IgD-negative memory B cell (primary cell): ENCODE results near the gene TMPRSS11E. TPM values are rescaled to one million over a fixed set of nuclear protein-coding genes. Genes with fewer than 3 reads are reported as not detected.

Source experiments
- H3K27ac Mint-ChIP-seq, 3 donors: one replicate each; pipeline ENCODE4 v1.8.0; 2020 to 2022; ENCODE audit warnings: mild to moderate bottlenecking in 3 of 3, mixed read lengths in 3 of 3, moderate library complexity in 1 of 3
- H3K27me3 Mint-ChIP-seq: one replicate; pipeline ENCODE4 v1.8.0; 2021; ENCODE audit warnings: mixed read lengths
- H3K36me3 Mint-ChIP-seq: one replicate; pipeline ENCODE4 v1.8.0; 2020; ENCODE audit warnings: mild to moderate bottlenecking, mixed read lengths
- H3K4me1 Mint-ChIP-seq, 3 donors: one replicate each; pipeline ENCODE4 v1.8.0; 2020 to 2022; ENCODE audit warnings: mixed read lengths in 3 of 3, mild to moderate bottlenecking in 1 of 3
- H3K4me3 Mint-ChIP-seq, 4 donors: one replicate each; pipeline ENCODE4 v1.8.0; 2020 to 2022; ENCODE audit warnings: mild to moderate bottlenecking in 4 of 4, mixed read lengths in 4 of 4, moderate library complexity in 3 of 4
- H3K9me3 Mint-ChIP-seq, 3 donors: one replicate each; pipeline ENCODE4 v1.8.0; 2020 to 2021; ENCODE audit warnings: mixed read lengths in 3 of 3, mild to moderate bottlenecking in 1 of 3
- polyA plus RNA-seq: library from polyadenylated mRNA; unstranded; fragments of 300-500 nt; fragmentation: Illumina TruSeq; gene quantifications from one replicate; pipeline ENCODE4 v1.2.3, GENCODE V29; 2021

Gene TMPRSS11E
- polyA plus RNA-seq, 1 donor from 2014 or later, result 0.20 TPM

DNA sequence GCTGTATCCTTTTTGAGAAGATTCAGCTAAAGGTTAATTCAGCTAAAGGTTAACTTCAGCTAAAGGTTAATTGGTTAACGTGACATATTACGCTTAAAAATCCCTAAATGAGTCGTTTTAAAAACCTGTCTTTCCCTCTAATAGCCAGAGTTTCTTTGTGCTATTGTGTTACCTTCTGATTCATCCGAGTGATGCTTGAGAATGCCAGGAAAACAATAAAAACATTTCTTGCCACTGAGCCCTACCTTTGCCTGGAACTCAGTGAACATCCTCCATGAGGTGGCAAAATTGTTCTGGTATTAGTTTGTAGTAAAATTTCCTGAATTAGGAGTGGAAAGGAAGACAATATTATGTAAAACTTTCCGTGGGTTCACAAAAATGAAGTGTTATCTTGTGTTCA is 13.7 kb upstream of the TMPRSS11E start:
- Mint-ChIP-seq H3K27me3 (no peaks in the 10 kb centered on the region), H3K27ac (no peak overlapping the region), H3K4me3 (peak overlapping the region in 1 of 4 donors; percentile 43), H3K9me3 (peaks cover 0 to 6% (median 0%) of the 10 kb centered on the region in 3 donors), H3K4me1 (peaks cover 14 to 23% (median 22%) of the 10 kb centered on the region in 3 donors), H3K36me3 (peaks cover 2% of the 10 kb centered on the region)

DNA sequence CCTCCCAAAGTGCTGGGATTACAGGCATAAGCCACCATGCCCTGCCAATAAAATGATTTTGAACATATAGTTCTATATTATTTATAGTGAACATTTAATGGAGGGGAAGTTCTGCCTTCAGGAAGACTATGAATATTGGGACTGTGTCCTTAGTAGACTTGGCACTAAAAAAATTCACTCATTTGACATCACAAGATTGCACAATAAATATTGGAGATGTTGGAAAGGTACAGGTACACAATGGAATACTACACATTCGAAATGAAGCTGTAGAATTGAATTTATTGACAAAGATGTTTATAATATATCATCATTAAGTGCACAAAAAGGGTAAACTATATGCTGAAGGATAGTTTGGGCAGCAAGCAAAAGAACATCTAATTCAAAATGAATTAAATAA is 13.0 kb upstream of the TMPRSS11E start:
- Mint-ChIP-seq H3K9me3 (peaks cover 0 to 6% (median 0%) of the 10 kb centered on the region in 3 donors), H3K36me3 (no peaks in the 10 kb centered on the region), H3K4me3 (no peak overlapping the region), H3K27me3 (no peaks in the 10 kb centered on the region), H3K27ac (no peak overlapping the region), H3K4me1 (peaks cover 17 to 27% (median 26%) of the 10 kb centered on the region in 3 donors)

DNA sequence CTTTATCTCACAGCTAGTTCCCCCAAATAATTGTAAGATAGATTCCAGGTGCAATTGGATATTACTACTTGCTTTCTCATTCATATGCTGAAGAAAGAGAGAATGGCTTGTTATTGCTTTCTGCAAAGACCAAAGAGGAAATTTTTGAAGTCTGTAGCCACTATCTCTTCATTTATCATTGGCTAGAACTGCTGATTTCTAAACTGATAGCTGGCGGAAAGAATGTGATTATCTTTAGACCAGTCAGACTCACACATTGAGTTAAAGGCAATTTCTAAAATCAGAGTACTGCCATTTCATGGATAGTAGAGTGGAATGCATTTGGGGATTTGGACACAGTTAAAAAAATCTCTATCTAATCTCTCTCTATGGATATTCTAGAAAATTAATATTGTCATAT is 12.4 kb upstream of the TMPRSS11E start:
- Mint-ChIP-seq H3K4me3 (peak overlapping the region in 1 of 4 donors; percentile 13), H3K27me3 (no peaks in the 10 kb centered on the region), H3K9me3 (peaks cover 0 to 6% (median 0%) of the 10 kb centered on the region in 3 donors), H3K4me1 (peaks cover 20 to 29% (median 28%) of the 10 kb centered on the region in 3 donors), H3K27ac (no peak overlapping the region), H3K36me3 (no peaks in the 10 kb centered on the region)

DNA sequence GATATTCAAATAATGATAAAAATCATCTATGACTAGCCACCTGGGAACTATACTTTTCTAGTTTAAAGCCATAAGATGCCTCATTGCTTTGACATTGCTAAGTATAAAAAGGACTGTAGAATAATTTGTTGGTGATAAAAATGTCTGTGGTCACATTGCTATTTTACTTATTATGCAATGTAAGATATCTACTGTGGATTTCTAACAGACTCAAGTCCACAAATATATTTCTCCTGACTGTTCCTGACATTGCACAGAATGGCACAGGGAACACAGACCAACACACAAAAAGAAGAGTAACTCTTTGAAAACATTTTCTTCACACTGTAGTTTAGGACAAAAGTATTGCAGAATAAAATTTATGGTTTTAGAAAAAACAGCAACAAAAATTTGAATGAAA is 2.2 kb upstream of the TMPRSS11E start:
- Mint-ChIP-seq H3K27ac (no peak overlapping the region), H3K4me3 (no peak overlapping the region), H3K4me1 (peaks cover 20 to 43% (median 38%) of the 10 kb centered on the region in 3 donors), H3K27me3 (no peaks in the 10 kb centered on the region), H3K36me3 (no peaks in the 10 kb centered on the region), H3K9me3 (no peaks in the 10 kb centered on the region)

DNA sequence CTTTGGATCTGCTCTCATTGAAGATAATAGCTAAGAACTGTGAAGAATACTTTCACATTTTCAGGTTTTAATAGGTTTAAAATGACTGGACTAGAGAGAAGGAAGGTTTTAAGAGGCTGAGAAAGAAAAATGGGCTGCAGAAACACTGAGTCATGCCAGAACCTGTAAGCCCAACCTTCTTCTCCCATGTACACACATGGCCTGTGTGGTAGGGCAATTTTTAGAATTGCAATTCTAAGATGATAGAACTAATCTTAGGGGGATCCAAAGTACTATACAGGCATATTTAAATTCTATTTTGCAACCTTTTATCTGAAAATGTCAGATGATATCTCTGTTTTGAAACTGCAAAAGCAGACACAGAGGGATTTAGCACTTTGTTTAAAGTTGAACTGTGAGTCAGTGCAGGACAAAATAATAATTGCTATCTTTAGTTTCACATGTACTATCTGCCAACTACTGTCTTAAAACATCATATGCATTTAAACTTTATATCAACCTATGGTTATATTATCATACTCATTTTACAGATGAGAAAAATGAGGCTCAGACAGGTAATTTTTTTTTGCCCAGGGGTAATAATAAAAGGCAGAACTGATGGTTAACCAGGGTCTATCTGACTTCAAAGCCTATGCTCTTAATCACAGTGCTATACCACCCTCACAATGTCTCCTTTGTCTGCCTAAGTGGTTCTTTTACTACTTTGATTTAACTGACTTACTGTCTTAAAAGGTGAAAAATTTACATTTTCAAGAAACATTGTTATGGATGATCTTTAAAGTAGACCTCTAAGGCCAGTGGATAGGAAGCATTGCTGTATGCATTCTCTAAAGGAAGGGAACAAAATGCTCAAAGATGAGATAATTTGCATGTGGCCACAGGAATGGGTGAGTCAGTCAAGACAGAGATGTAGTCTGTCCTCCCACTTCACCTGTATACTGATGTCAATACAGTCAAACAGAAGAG is 4.3 kb downstream of the TMPRSS11E start:
- peaks cover 22 to 46% (median 39%) of the 10 kb centered on the region in 3 donors for H3K4me1 Mint-ChIP-seq
- H3K9me3 Mint-ChIP-seq, result no peaks in the 10 kb centered on the region
- peak overlapping the region in 2 of 4 donors; percentile 65 to 66 for H3K4me3 Mint-ChIP-seq
- no peak overlapping the region for H3K27ac Mint-ChIP-seq
- no peaks in the 10 kb centered on the region for H3K36me3 Mint-ChIP-seq
- H3K27me3 Mint-ChIP-seq, result peaks cover 2% of the 10 kb centered on the region

DNA sequence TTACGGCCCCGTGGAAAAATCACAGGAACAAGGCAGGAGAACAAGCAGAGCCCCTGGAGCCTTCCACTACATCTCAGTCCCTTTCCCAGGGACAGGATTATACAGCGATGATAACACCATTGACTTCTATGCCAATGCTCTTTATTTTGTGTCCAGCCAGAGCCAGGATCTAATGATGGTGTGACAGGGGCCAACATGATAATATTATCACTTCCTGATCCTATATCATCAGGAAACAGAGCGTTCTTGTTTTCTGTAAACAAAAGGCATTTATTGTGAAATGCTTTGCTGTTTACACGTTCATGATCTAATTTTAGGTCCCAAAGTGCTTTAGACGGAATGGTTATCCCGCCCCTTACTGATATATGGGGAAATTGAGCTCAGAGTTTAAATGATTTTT is 12.8 kb downstream of the TMPRSS11E start:
- H3K4me3 Mint-ChIP-seq, result no peak overlapping the region
- H3K27ac Mint-ChIP-seq, result no peak overlapping the region
- H3K4me1 Mint-ChIP-seq, result peaks cover 0 to 10% (median 3%) of the 10 kb centered on the region in 3 donors
- H3K36me3 Mint-ChIP-seq, result peaks cover 3% of the 10 kb centered on the region
- peaks cover 0 to 2% (median 0%) of the 10 kb centered on the region in 3 donors for H3K9me3 Mint-ChIP-seq
- H3K27me3 Mint-ChIP-seq, result peaks cover 3% of the 10 kb centered on the region

DNA sequence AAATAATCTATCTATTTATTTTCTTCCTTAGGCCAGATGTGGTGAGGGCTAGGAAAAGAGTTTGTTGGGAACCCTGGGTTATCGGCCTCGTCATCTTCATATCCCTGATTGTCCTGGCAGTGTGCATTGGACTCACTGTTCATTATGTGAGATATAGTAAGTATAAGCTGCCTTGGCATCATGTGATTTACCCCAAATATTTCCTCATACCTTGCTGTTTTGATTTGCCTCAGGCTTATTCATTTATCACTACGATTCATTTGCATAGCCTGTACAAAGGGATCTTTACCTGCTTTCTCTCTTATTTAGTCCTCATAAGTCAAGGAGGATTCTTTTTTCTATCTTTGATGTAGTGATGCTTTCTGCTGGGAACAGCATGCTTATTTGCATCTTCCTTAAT is 14.5 kb downstream of the TMPRSS11E start:
- Mint-ChIP-seq H3K9me3 (peaks cover 0 to 2% (median 0%) of the 10 kb centered on the region in 3 donors), H3K4me3 (no peak overlapping the region), H3K36me3 (peaks cover 3% of the 10 kb centered on the region), H3K4me1 (peaks cover 3 to 11% (median 6%) of the 10 kb centered on the region in 3 donors), H3K27me3 (peaks cover 3% of the 10 kb centered on the region), H3K27ac (no peak overlapping the region)

DNA sequence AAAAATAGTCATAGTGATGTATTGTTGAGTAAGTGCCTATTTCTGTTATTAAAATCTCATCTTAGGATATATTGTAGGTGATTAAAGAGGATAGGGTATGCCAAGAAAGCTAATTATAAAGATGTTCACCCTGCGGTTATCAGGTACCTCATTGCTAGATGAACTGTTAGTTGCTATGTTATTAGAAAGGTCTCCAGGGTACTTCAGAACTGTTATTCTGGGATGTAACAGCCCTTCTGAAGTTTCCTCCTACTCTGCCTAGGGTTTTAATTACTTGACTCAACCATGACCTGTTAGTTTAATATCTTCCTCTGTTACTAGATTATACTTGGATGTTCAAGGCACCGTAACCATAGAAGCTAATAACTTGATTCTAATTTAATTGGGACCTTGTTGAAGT is 15.4 kb downstream of the TMPRSS11E start:
- Mint-ChIP-seq H3K27ac (no peak overlapping the region), H3K9me3 (no peaks in the 10 kb centered on the region), H3K27me3 (peaks cover 1% of the 10 kb centered on the region), H3K4me1 (peaks cover 1 to 7% (median 7%) of the 10 kb centered on the region in 3 donors), H3K36me3 (no peaks in the 10 kb centered on the region), H3K4me3 (no peak overlapping the region)

DNA sequence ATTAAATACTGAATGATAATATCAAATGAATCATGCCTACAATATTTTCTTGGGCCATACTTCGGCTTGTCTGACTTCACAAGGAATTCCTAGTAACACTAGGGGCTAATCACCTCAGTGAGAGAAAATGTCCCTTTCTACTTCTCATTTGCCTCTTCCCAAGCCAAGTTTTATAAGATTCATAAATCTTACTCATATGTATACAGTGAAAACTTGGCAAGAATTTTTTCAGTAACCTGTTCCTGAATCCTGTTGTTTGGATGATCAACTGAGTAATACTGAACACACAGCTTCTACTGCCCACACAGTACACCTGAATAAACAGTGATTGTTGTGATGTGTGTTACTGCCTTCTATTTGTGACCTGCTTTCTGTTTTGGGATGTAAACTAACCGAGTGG is 16.5 kb downstream of the TMPRSS11E start:
- H3K27ac Mint-ChIP-seq, result no peak overlapping the region
- H3K4me3 Mint-ChIP-seq, result no peak overlapping the region
- H3K9me3 Mint-ChIP-seq, result no peaks in the 10 kb centered on the region
- peaks cover 1 to 10% (median 7%) of the 10 kb centered on the region in 3 donors for H3K4me1 Mint-ChIP-seq
- no peaks in the 10 kb centered on the region for H3K36me3 Mint-ChIP-seq
- H3K27me3 Mint-ChIP-seq, result peaks cover 3% of the 10 kb centered on the region

DNA sequence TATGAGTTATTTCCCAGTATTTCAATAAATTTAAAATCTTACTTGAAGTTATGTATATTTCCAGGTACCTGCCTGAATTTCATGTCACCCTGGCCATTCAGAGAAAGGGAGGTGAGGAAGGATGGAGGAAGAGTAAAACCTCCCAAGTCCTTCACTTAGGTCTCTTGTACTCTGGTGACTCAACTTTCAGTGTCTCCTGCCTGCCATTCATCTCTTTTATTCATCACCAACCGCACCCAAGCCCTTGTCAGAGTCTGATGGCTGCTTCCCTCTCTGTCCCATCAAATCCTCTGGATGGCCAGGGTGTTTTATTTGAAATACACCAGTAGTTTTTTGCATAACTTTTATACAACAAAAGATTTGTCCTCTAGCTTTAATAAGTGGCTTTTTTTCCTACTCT is 17.8 kb downstream of the TMPRSS11E start:
- no peaks in the 10 kb centered on the region for H3K9me3 Mint-ChIP-seq
- no peak overlapping the region for H3K27ac Mint-ChIP-seq
- H3K4me1 Mint-ChIP-seq, result peaks cover 4 to 17% (median 17%) of the 10 kb centered on the region in 3 donors
- peaks cover 3% of the 10 kb centered on the region for H3K27me3 Mint-ChIP-seq
- H3K4me3 Mint-ChIP-seq, result no peak overlapping the region
- H3K36me3 Mint-ChIP-seq, result no peaks in the 10 kb centered on the region

DNA sequence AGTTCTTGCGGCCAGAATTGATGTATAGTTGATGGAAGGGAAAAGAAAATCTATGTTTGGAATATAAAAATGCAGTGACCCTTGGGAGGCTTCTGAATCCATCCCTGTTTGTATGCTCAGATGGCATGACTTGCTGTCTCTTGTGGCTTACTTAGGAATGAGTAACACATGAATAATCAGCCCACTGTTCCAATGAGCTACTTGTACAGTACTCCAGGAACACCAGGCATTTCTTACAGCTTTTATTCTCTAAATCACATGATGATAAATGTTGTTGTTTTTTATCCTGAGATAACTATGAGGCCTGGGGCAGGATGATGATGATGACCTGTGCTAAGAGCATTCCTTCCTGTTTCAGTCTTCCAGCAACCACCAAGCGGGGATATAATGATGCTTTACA is 18.9 kb downstream of the TMPRSS11E start:
- H3K27ac Mint-ChIP-seq, result no peak overlapping the region
- H3K4me3 Mint-ChIP-seq, result no peak overlapping the region
- peaks cover 7 to 18% (median 17%) of the 10 kb centered on the region in 3 donors for H3K4me1 Mint-ChIP-seq
- no peaks in the 10 kb centered on the region for H3K36me3 Mint-ChIP-seq
- peaks cover 2% of the 10 kb centered on the region for H3K27me3 Mint-ChIP-seq
- no peaks in the 10 kb centered on the region for H3K9me3 Mint-ChIP-seq

DNA sequence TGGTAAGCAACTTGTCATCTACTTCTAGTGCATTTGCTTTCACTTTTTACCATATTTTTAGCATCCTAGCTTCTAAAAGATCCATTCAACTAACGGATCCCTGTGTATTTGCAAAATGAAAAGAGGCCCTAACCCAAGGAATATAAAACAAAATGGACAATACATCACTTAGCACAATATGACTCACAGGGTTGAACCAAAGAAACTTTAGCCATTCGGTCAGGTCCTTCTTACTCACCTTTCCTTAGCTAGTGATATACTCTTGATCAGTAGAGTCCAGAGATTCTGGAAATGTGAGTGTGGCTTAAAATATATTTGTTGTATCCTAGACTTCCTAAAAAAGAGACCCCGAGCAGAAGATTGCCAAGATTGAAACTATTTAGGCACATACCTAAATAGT is 19.5 kb downstream of the TMPRSS11E start:
- no peak overlapping the region for H3K4me3 Mint-ChIP-seq
- H3K27ac Mint-ChIP-seq, result no peak overlapping the region
- H3K27me3 Mint-ChIP-seq, result peaks cover 2% of the 10 kb centered on the region
- H3K36me3 Mint-ChIP-seq, result no peaks in the 10 kb centered on the region
- no peaks in the 10 kb centered on the region for H3K9me3 Mint-ChIP-seq
- H3K4me1 Mint-ChIP-seq, result peaks cover 8 to 18% (median 17%) of the 10 kb centered on the region in 3 donors

DNA sequence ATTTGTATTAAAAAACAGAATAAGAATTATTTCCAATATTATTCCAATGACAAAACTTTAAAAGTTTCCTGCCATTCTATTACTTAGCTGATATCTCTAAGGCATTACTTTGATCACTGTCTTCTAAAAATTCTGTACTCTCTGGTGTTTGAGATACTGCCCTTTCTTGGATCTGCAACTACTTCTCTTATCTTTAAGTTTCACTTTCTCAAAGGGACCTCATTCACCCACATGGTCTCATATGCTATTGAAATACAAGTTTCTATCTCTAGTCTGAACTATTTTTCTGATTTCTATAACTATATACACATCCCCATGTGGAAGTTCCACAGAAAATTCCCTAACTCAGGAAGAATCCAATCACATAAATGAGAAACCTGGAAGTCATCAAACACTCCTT is 22.2 kb downstream of the TMPRSS11E start:
- Mint-ChIP-seq H3K27ac (no peak overlapping the region), H3K4me3 (no peak overlapping the region), H3K9me3 (peaks cover 0 to 1% (median 0%) of the 10 kb centered on the region in 3 donors)

DNA sequence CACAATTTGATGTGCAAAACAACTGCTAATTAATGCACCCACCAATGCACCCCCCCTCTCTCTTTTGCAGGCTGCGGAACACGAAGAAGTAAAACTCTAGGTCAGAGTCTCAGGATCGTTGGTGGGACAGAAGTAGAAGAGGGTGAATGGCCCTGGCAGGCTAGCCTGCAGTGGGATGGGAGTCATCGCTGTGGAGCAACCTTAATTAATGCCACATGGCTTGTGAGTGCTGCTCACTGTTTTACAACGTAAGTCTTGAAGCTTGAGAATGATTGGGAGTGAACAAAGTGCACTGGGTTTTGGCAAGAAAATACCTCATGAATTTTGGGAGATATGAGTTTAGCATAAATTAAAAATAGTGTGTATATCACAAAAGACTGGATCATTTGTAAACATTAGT is 28.9 kb downstream of the TMPRSS11E start:
- Mint-ChIP-seq H3K4me3 (no peak overlapping the region), H3K9me3 (peaks cover 0 to 1% (median 0%) of the 10 kb centered on the region in 3 donors), H3K4me1 (peaks cover 0 to 1% (median 0%) of the 10 kb centered on the region in 3 donors), H3K27me3 (no peaks in the 10 kb centered on the region), H3K27ac (peak overlapping the region in 1 of 3 donors; percentile 84), H3K36me3 (no peaks in the 10 kb centered on the region)

More for the DNA sequence above, 22.2 kb downstream of the TMPRSS11E start:
- Mint-ChIP-seq H3K36me3 (no peaks in the 10 kb centered on the region), H3K4me1 (peaks cover 7 to 17% (median 15%) of the 10 kb centered on the region in 3 donors), H3K27me3 (peaks cover 2% of the 10 kb centered on the region)

DNA sequence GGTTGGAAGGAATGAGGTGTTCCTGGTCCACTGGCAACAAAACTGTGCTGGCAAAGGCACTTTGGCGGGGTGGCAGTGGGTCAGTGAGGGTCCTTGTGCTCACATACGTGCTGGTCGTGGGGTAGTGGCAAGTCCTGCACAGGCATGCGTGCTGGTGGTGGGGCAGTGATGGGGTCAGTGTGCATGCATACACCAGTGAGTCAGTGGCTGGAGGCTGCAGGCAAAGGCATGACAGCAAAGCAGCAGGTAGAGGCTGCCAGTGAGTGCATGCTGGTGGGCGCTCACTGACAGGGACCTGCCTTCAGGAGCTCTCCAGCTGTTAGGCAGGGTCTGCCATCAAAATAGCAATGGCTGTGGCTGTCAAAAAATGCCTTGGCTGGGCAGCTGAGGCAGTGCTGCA is 42.1 kb downstream of the TMPRSS11E start:
- Mint-ChIP-seq H3K4me3 (no peak overlapping the region), H3K36me3 (no peaks in the 10 kb centered on the region), H3K4me1 (peaks cover 6 to 11% (median 7%) of the 10 kb centered on the region in 3 donors), H3K9me3 (peaks cover 0 to 3% (median 2%) of the 10 kb centered on the region in 3 donors), H3K27me3 (no peaks in the 10 kb centered on the region), H3K27ac (no peak overlapping the region)
